ENCODE measurements around the gene ZC3H18. TPM values are rescaled to one million over a fixed set of nuclear protein-coding genes. Genes with fewer than 3 reads are reported as not detected.

The ZC3H18 gene
- total and polyA plus RNA-seq, 2 experiments from 2014 or later = 30.0 to 40.7 TPM

DNA sequence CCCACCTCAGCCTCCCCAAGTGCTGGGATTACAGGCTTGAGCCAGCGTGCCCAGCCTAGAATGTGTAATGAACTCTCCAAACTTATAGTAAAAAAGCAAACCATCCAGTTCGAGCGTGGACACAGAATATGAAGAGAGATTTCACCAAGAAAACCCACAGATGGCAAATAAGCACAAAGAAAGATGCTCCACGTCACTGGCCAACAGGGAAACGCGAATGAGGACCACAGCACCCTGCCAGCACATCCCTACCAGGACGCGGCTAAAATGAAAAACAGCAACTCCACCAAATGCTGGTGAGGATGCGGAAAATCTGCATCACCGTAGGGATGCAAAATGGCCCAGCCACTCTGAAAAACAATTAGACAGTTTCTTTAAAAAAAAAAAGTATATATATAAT lies 91.3 kb downstream of the ZC3H18 start (continued):
- TF ChIP-seq, protein P1, sequence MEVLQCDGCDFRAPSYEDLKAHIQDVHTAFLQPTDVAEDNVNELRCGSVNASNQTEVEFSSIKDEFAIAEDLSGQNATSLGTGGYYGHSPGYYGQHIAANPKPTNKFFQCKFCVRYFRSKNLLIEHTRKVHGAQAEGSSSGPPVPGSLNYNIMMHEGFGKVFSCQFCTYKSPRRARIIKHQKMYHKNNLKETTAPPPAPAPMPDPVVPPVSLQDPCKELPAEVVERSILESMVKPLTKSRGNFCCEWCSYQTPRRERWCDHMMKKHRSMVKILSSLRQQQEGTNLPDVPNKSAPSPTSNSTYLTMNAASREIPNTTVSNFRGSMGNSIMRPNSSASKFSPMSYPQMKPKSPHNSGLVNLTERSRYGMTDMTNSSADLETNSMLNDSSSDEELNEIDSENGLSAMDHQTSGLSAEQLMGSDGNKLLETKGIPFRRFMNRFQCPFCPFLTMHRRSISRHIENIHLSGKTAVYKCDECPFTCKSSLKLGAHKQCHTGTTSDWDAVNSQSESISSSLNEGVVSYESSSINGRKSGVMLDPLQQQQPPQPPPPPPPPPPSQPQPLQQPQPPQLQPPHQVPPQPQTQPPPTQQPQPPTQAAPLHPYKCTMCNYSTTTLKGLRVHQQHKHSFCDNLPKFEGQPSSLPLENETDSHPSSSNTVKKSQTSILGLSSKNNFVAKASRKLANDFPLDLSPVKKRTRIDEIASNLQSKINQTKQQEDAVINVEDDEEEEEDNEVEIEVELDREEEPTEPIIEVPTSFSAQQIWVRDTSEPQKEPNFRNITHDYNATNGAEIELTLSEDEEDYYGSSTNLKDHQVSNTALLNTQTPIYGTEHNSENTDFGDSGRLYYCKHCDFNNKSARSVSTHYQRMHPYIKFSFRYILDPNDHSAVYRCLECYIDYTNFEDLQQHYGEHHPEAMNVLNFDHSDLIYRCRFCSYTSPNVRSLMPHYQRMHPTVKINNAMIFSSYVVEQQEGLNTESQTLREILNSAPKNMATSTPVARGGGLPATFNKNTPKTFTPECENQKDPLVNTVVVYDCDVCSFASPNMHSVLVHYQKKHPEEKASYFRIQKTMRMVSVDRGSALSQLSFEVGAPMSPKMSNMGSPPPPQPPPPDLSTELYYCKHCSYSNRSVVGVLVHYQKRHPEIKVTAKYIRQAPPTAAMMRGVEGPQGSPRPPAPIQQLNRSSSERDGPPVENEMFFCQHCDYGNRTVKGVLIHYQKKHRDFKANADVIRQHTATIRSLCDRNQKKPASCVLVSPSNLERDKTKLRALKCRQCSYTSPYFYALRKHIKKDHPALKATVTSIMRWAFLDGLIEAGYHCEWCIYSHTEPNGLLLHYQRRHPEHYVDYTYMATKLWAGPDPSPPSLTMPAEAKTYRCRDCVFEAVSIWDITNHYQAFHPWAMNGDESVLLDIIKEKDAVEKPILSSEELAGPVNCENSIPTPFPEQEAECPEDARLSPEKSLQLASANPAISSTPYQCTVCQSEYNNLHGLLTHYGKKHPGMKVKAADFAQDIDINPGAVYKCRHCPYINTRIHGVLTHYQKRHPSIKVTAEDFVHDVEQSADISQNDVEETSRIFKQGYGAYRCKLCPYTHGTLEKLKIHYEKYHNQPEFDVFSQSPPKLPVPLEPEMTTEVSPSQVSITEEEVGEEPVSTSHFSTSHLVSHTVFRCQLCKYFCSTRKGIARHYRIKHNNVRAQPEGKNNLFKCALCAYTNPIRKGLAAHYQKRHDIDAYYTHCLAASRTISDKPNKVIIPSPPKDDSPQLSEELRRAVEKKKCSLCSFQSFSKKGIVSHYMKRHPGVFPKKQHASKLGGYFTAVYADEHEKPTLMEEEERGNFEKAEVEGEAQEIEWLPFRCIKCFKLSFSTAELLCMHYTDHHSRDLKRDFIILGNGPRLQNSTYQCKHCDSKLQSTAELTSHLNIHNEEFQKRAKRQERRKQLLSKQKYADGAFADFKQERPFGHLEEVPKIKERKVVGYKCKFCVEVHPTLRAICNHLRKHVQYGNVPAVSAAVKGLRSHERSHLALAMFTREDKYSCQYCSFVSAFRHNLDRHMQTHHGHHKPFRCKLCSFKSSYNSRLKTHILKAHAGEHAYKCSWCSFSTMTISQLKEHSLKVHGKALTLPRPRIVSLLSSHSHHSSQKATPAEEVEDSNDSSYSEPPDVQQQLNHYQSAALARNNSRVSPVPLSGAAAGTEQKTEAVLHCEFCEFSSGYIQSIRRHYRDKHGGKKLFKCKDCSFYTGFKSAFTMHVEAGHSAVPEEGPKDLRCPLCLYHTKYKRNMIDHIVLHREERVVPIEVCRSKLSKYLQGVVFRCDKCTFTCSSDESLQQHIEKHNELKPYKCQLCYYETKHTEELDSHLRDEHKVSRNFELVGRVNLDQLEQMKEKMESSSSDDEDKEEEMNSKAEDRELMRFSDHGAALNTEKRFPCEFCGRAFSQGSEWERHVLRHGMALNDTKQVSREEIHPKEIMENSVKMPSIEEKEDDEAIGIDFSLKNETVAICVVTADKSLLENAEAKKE (CRISPR knock-in tag; IDR thresholded peaks at IDR 0.05) = no peak
- no peak for TF ChIP-seq CREB1 (CRISPR knock-in tag; IDR thresholded peaks at IDR 0.05; ENCODE audit: low read depth)

GRCh38 chr16:88662222-88662842 lies 92.1 kb downstream of the ZC3H18 start:
- Histone ChIP-seq H3K36me3 (ENCODE audit: insufficient read depth) (peaks cover 7% of the 10 kb centered on the region; the same call in 1 of the 2 replicates), H3K79me2 (replicated peaks; ENCODE audit: insufficient read depth) (peaks cover 65% of the 10 kb centered on the region), H2AFZ (peak overlapping the region; percentile 81), H3K4me1 (ENCODE audit: insufficient read depth) (peaks cover 18% of the 10 kb centered on the region), H3K9me2 (ENCODE audit: insufficient read depth) (no peaks in the 10 kb centered on the region), H4K20me1 (replicated peaks; ENCODE audit: insufficient read depth) (peaks cover 30% of the 10 kb centered on the region), H3K4me2 (peak overlapping the region; percentile 97), H3K27ac (ENCODE audit: low read depth) (no peak overlapping the region; the same call in 1 of the 2 replicates), H3F3A (replicated peaks; ENCODE audit: low read depth) (0 out of 2 replicates have a peak, but pooled peaks cover 12% of the 10 kb centered on the region), H3K4me3 (peak overlapping the region; percentile 90), H3K27me3 (ENCODE audit: insufficient read depth) (no peaks in the 10 kb centered on the region)
- Mint-ChIP-seq H3K36me3 (ENCODE audit: low read depth) (peaks cover 7% of the 10 kb centered on the region), H3K9me3 (peaks cover 2% of the 10 kb centered on the region; the same call in 1 of the 3 replicates), H3K27me3 (ENCODE audit: insufficient read depth, low read depth, poor library complexity) (peaks cover 13% of the 10 kb centered on the region), H3K27ac (peak overlapping the region; percentile 11; the same call in 1 of the 2 replicates), H3K4me1 (peaks cover 15% of the 10 kb centered on the region; the same call in 2 of the 3 replicates), H3K4me3 (peak overlapping the region; percentile 96)
- DNase-seq (ENCODE audit: low spot score) (peak; percentile 40), ATAC-seq (peak; percentile 14)
- TF ChIP-seq, protein P1 (CRISPR knock-in tag; IDR thresholded peaks at IDR 0.05) = no peak
- no peak for TF ChIP-seq ZNF114 (CRISPR knock-in tag; IDR thresholded peaks at IDR 0.05)
- TF ChIP-seq POLR2AphosphoS5 (IDR thresholded peaks at IDR 0.05; ENCODE audit: low read depth) = no peak
- TF ChIP-seq NANOG (IDR thresholded peaks at IDR 0.05; ENCODE audit: borderline replicate concordance) = no peak
- TF ChIP-seq, protein P2, sequence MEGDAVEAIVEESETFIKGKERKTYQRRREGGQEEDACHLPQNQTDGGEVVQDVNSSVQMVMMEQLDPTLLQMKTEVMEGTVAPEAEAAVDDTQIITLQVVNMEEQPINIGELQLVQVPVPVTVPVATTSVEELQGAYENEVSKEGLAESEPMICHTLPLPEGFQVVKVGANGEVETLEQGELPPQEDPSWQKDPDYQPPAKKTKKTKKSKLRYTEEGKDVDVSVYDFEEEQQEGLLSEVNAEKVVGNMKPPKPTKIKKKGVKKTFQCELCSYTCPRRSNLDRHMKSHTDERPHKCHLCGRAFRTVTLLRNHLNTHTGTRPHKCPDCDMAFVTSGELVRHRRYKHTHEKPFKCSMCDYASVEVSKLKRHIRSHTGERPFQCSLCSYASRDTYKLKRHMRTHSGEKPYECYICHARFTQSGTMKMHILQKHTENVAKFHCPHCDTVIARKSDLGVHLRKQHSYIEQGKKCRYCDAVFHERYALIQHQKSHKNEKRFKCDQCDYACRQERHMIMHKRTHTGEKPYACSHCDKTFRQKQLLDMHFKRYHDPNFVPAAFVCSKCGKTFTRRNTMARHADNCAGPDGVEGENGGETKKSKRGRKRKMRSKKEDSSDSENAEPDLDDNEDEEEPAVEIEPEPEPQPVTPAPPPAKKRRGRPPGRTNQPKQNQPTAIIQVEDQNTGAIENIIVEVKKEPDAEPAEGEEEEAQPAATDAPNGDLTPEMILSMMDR (conservative IDR thresholded peaks at IDR 0.05; ENCODE audit: low read depth in 2 of 2) = no peak
